ENCODE results near the gene FAM83F. TPM values are rescaled to one million over a fixed set of nuclear protein-coding genes. Genes with fewer than 3 reads are reported as not detected.

Gene FAM83F
- polyA plus RNA-seq, 1 donor (not counting 4 experiments of a cell fraction or from before 2014, with no cell fraction given): 22.8 TPM

DNA sequence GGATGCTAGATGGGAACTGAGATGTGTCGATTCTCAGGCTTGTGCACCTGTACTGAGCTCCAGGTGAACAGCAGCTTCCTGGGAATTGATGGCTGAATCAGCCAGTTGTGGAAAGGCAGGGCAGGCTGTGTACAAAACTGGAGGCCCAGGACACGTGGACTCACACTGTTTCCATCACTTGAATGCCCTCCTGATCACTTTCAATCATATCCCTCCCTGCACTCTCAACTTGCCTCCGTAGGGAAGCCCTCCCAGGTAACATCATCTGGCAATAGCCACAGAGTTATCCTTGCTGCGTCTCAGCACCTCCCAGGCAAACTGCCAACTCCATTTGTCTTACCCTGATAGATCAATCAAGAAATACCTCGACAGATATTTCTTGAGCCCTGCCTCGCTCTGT lies 10.1 kb downstream of the FAM83F start:
- dilution Hi-C loops (cut with MboI; ENCODE audit: extremely low pct_ligation_motif_present, low sequenced_read_pairs): no loop called here
- no peaks in the 10 kb centered on the region for H3K27me3 ChIP-seq (ENCODE audit: control insufficient read depth, extremely low read depth, insufficient read depth, low read length)
- H3K4me1 ChIP-seq (ENCODE audit: control insufficient read depth, extremely low read depth, insufficient read depth, low read length): peaks cover 94% of the 10 kb centered on the region
- H3K36me3 ChIP-seq (ENCODE audit: control insufficient read depth in 2 of 2, extremely low read depth in 1 of 2, insufficient read depth in 2 of 2, low read length in 2 of 2): peaks cover 2 to 8% of the 10 kb centered on the region in 2 experiments
- no peak overlapping the region for H3K4me3 ChIP-seq (ENCODE audit: control insufficient read depth in 2 of 3, extremely low read depth in 1 of 3, insufficient read depth in 2 of 3, low read depth in 1 of 3, low read length in 3 of 3)
- TF ChIP-seq, protein P1, sequence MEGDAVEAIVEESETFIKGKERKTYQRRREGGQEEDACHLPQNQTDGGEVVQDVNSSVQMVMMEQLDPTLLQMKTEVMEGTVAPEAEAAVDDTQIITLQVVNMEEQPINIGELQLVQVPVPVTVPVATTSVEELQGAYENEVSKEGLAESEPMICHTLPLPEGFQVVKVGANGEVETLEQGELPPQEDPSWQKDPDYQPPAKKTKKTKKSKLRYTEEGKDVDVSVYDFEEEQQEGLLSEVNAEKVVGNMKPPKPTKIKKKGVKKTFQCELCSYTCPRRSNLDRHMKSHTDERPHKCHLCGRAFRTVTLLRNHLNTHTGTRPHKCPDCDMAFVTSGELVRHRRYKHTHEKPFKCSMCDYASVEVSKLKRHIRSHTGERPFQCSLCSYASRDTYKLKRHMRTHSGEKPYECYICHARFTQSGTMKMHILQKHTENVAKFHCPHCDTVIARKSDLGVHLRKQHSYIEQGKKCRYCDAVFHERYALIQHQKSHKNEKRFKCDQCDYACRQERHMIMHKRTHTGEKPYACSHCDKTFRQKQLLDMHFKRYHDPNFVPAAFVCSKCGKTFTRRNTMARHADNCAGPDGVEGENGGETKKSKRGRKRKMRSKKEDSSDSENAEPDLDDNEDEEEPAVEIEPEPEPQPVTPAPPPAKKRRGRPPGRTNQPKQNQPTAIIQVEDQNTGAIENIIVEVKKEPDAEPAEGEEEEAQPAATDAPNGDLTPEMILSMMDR (optimal IDR thresholded peaks at IDR 0.05 in 1 of 3, IDR thresholded peaks at IDR 0.05 in 1 of 3, conservative IDR thresholded peaks at IDR 0.05 in 1 of 3; ENCODE audit: extremely low read depth in 1 of 3, insufficient read depth in 2 of 3, low read length in 3 of 3): no peak
- no peak for TF ChIP-seq EZH2 (IDR thresholded peaks at IDR 0.05; ENCODE audit: low read length)
- H3K9me1 ChIP-seq (ENCODE audit: control insufficient read depth, extremely low read depth, insufficient read depth, low read length): peaks cover 21% of the 10 kb centered on the region
- H3K4me2 ChIP-seq (ENCODE audit: control insufficient read depth, extremely low read depth, insufficient read depth, low read depth, low read length): peak overlapping the region; percentile 66
- peaks cover 21% of the 10 kb centered on the region for H4K20me1 ChIP-seq (ENCODE audit: control insufficient read depth, extremely low read depth, insufficient read depth, low read length)
- H2AFZ ChIP-seq (ENCODE audit: control insufficient read depth, low read length): no peak overlapping the region
- H3K9me3 ChIP-seq (ENCODE audit: control insufficient read depth, low read depth, low read length): no peaks in the 10 kb centered on the region
- DNase-seq (ENCODE audit: low read depth, low spot score) (no peak), FAIRE-seq (peak; percentile 76)
- peak overlapping the region; percentile 73 for H3K27ac ChIP-seq (ENCODE audit: control insufficient read depth, insufficient read depth, low read length)
- peak overlapping the region; percentile 1 for H3K9ac ChIP-seq (ENCODE audit: control insufficient read depth, extremely low read depth, insufficient read depth, low read length)
- H3K79me2 ChIP-seq (ENCODE audit: control insufficient read depth, insufficient read depth, low read length): peaks cover 61% of the 10 kb centered on the region

DNA sequence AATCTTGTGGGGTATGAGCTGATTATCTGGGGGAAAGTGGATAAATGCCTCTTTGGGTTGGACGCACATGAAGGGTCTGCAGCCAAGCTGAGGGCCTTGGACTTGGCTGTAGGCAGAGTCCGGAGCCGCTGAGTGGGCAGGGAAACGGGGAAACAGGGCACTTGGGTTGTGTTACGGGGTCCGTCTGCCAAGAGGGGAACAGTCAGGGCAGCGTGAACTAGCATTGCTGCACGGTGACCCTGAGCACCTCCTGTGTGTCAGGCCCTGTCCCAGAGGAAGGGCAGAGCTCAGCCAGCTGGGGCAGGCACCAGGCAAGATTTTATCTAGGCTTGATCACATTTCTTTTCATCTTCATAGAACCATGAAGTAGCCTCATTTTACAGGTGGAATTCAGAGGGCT lies 11.9 kb downstream of the FAM83F start:
- Histone ChIP-seq H3K79me2 (ENCODE audit: control insufficient read depth, insufficient read depth, low read length) (peaks cover 68% of the 10 kb centered on the region), H2AFZ (ENCODE audit: control insufficient read depth, low read length) (no peak overlapping the region), H3K4me2 (ENCODE audit: control insufficient read depth, extremely low read depth, insufficient read depth, low read depth, low read length) (peak overlapping the region; percentile 49), H3K27me3 (ENCODE audit: control insufficient read depth, extremely low read depth, insufficient read depth, low read length) (no peaks in the 10 kb centered on the region), H3K9ac (ENCODE audit: control insufficient read depth, extremely low read depth, insufficient read depth, low read length) (no peak overlapping the region), H3K9me1 (ENCODE audit: control insufficient read depth, extremely low read depth, insufficient read depth, low read length) (peaks cover 19% of the 10 kb centered on the region), H3K4me3 (ENCODE audit: control insufficient read depth in 2 of 3, extremely low read depth in 1 of 3, insufficient read depth in 2 of 3, low read depth in 1 of 3, low read length in 3 of 3) (no peak overlapping the region), H3K9me3 (ENCODE audit: control insufficient read depth, low read depth, low read length) (no peaks in the 10 kb centered on the region), H3K36me3 (ENCODE audit: control insufficient read depth in 2 of 2, extremely low read depth in 1 of 2, insufficient read depth in 2 of 2, low read length in 2 of 2) (peaks cover 8 to 11% of the 10 kb centered on the region in 2 experiments), H3K27ac (ENCODE audit: control insufficient read depth, insufficient read depth, low read length) (no peak overlapping the region), H3K4me1 (ENCODE audit: control insufficient read depth, extremely low read depth, insufficient read depth, low read length) (peaks cover 82% of the 10 kb centered on the region), H4K20me1 (ENCODE audit: control insufficient read depth, extremely low read depth, insufficient read depth, low read length) (peaks cover 18% of the 10 kb centered on the region)
- no peak for FAIRE-seq
- no peak for DNase-seq (ENCODE audit: low read depth, low spot score)
- dilution Hi-C loops (cut with MboI; ENCODE audit: extremely low pct_ligation_motif_present, low sequenced_read_pairs): no loop called here
- no peak for TF ChIP-seq EZH2 (IDR thresholded peaks at IDR 0.05; ENCODE audit: low read length)
- TF ChIP-seq, protein P1 (optimal IDR thresholded peaks at IDR 0.05 in 1 of 3, IDR thresholded peaks at IDR 0.05 in 1 of 3, conservative IDR thresholded peaks at IDR 0.05 in 1 of 3; ENCODE audit: extremely low read depth in 1 of 3, insufficient read depth in 2 of 3, low read length in 3 of 3): no peak
